ENCODE results near the gene TMEM117.
"Not testable (repeated sequence)": the region's sequence is repeated elsewhere in the genome, so short reads cannot be mapped to it uniquely, and the experiment has no call there.

The TMEM117 gene

GRCh38 chr12:44031472-44032185, 195.7 kb downstream of the TMEM117 start:
- DNase-seq: no peak

- no peak for DNase-seq
Measured at GRCh38 chr12:44034906-44035305, 199.0 kb downstream of the TMEM117 start.

GRCh38 chr12:44036875-44037443, 201.1 kb downstream of the TMEM117 start:
- no peak for DNase-seq

- DNase-seq: no peak
Measured at GRCh38 chr12:44038411-44038810, 202.5 kb downstream of the TMEM117 start.

GRCh38 chr12:44044491-44044890, 208.6 kb downstream of the TMEM117 start:
- not testable (repeated sequence) for DNase-seq

GRCh38 chr12:44046732-44047417, 211.0 kb downstream of the TMEM117 start:
- DNase-seq: no peak

GRCh38 chr12:44052554-44052953, 216.7 kb downstream of the TMEM117 start:
- DNase-seq: no peak

GRCh38 chr12:44053549-44054127, 217.8 kb downstream of the TMEM117 start:
- no peak for DNase-seq

- no peak for DNase-seq
Measured at GRCh38 chr12:44054281-44054680, 218.4 kb downstream of the TMEM117 start.

- no peak for DNase-seq
Measured at GRCh38 chr12:44058366-44058765, 222.5 kb downstream of the TMEM117 start.

- no peak for DNase-seq
Measured at GRCh38 chr12:44059476-44059875, 223.6 kb downstream of the TMEM117 start.

- no peak for DNase-seq
Measured at GRCh38 chr12:44063671-44064070, 227.8 kb downstream of the TMEM117 start.

- DNase-seq: no peak
Measured at GRCh38 chr12:44076871-44077270, 241.0 kb downstream of the TMEM117 start.

- no peak for DNase-seq
Measured at GRCh38 chr12:44077294-44077693, 241.4 kb downstream of the TMEM117 start.

GRCh38 chr12:44078273-44078672, 242.4 kb downstream of the TMEM117 start:
- no peak for DNase-seq

- no peak for DNase-seq
Measured at GRCh38 chr12:44088647-44089046, 252.8 kb downstream of the TMEM117 start.

- DNase-seq: no peak
Measured at GRCh38 chr12:44091948-44092606, 256.2 kb downstream of the TMEM117 start.

GRCh38 chr12:44098786-44099185, 262.9 kb downstream of the TMEM117 start:
- DNase-seq: no peak

- DNase-seq: no peak
Measured at GRCh38 chr12:44099486-44099885, 263.6 kb downstream of the TMEM117 start.

- DNase-seq: no peak
Measured at GRCh38 chr12:44100264-44100663, 264.4 kb downstream of the TMEM117 start.

GRCh38 chr12:44101475-44101874, 265.6 kb downstream of the TMEM117 start:
- DNase-seq: no peak

- no peak for DNase-seq
Measured at GRCh38 chr12:44114906-44115305, 279.0 kb downstream of the TMEM117 start.

- no peak for DNase-seq
Measured at GRCh38 chr12:44117337-44117736, 281.5 kb downstream of the TMEM117 start.
